ENCODE measurements around the gene COL11A1.

DNA sequence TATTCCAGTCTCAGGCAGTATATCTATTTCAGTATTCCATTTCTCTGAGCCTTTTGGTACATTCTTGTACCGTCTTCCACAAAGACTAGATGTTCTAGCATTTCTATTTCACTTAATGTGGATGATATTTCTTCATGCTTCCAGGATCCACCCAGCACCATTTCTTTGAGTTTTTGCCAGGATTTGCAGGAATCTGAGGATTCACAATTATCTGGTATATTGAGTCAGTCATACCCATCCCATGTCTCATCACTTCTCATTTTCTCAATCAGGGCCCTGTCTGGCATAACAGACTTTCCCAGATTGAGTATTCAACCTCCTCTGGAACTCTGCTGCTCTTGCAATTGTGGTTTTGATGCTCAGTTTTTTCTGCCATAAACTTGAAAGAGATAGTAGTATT is 20.9 kb upstream of the COL11A1 start:
- no peak for TF ChIP-seq POLR2A (IDR thresholded peaks at IDR 0.05)
- TF ChIP-seq, protein P1, sequence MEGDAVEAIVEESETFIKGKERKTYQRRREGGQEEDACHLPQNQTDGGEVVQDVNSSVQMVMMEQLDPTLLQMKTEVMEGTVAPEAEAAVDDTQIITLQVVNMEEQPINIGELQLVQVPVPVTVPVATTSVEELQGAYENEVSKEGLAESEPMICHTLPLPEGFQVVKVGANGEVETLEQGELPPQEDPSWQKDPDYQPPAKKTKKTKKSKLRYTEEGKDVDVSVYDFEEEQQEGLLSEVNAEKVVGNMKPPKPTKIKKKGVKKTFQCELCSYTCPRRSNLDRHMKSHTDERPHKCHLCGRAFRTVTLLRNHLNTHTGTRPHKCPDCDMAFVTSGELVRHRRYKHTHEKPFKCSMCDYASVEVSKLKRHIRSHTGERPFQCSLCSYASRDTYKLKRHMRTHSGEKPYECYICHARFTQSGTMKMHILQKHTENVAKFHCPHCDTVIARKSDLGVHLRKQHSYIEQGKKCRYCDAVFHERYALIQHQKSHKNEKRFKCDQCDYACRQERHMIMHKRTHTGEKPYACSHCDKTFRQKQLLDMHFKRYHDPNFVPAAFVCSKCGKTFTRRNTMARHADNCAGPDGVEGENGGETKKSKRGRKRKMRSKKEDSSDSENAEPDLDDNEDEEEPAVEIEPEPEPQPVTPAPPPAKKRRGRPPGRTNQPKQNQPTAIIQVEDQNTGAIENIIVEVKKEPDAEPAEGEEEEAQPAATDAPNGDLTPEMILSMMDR (IDR thresholded peaks at IDR 0.05 in 4 of 5, conservative IDR thresholded peaks at IDR 0.05 in 1 of 5): no peak

All from gastrocnemius medialis (tissue), 4 donors.